ENCODE results near the gene NOXA1.
"Not testable (repeated sequence)": the region's sequence is repeated elsewhere in the genome, so short reads cannot be mapped to it uniquely, and the experiment has no call there.

The NOXA1 gene, protein sequence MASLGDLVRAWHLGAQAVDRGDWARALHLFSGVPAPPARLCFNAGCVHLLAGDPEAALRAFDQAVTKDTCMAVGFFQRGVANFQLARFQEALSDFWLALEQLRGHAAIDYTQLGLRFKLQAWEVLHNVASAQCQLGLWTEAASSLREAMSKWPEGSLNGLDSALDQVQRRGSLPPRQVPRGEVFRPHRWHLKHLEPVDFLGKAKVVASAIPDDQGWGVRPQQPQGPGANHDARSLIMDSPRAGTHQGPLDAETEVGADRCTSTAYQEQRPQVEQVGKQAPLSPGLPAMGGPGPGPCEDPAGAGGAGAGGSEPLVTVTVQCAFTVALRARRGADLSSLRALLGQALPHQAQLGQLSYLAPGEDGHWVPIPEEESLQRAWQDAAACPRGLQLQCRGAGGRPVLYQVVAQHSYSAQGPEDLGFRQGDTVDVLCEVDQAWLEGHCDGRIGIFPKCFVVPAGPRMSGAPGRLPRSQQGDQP

DNA sequence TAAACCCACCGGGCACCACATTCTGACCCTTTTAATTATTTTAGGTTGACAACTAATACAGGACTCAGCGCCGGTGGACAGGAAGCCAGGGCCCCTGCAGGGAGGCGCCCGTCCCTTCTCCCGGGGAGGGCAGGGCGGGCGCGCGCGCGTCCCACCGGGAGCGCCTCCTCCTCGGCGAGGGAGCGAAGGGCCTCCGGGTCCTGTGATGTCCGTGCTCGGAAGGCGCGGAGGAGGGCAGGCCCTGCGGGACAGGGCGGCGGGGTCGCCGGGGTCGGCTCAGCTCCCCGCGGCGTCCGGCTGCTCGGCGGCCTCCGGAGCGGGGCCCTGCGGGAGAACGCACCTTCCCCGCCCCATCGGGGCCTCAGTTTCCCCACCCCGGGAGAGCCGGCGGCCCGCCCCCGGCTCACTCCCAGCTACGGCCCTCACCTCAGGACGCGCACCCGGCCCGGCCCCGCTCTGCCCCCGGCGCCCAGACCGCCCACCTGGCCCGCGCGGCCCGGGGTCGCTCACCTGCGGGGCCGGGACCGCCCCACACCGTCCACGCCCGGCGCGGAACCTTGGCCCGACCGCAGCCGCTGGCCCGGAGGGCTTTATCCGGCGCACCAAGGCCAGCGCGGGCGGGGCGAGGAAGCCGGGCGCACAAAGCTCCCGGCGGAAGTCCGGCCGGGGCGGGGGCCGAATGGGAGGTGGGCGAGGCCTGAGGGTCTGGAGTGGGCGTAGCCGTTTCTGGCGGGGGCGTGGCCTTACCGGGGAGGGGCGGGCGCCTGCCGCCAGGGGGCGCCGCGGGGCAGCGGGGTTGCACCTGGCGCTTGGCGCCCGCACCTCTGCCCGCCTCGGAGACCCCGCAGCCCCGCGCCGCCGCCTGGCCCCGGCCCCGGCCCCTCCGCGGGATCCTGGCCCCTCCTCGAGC is at the start of gene NOXA1, which contains the start of gene EXD3:
TSS of gene NOXA1 (plus strand) at position 790 of the 910 bp plus-strand sequence. CDS start 137 bp downstream, outside the sequence.
TSS of gene EXD3 (minus strand) at position 559 of the 910 bp plus-strand sequence. CDS start 27,805 bp downstream, outside the sequence.
- DNase-seq: peak; percentile 95

DNA sequence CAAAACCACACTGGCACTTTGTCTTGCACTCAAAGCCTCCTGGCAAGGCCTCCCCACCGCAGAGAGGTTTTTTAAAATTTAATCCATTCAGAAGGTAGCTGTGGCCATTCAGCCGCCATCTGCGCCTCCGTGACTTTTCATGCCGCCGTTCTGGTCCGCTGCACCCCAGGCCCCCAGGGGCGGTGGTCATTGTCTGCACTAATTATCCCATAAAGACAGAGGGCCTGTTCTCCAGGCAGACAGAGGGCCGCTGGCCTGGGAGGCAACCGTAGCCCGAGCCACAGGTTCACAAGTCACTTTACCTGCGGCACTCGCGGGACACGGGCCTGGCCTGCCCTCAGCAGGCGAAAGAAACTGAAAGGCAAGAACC is 49.6 kb upstream of the NOXA1 start:
- peak; percentile 69 for DNase-seq

DNA sequence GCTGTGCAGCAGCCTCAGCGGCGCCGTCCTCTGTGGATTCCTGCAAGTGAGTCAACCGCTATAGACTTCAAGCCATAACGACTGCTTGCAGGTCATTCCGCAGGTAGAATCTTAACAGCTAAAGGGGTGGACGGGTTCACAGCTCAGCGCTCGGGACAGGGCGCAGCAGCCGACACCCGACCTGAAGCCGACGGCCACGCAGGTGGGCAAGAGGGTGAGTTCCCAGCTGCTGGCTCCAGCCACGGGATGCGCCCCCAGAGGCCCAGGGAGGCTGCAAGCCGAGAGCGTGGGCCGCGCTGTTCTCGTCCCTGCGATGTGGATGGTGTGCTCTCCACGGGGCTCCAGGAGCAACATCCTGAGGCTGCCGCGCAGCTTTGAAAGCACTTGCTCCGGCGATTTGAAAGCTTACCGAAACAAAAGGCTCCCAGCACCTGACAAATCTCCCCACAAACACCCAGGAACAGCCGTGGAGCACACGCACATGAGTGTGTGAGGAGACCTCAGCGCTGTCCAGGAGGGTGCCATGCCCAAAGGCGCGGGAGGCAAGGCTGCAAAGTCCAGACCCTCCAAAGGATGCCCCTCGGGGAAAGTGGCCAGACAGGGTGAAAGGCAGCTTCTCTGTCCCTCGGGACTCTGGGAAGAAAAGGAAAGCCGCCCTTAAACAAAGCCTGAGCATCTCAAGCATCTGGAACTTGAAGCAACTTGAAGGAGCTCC is 48.9 kb upstream of the NOXA1 start:
- no peak for DNase-seq

DNA sequence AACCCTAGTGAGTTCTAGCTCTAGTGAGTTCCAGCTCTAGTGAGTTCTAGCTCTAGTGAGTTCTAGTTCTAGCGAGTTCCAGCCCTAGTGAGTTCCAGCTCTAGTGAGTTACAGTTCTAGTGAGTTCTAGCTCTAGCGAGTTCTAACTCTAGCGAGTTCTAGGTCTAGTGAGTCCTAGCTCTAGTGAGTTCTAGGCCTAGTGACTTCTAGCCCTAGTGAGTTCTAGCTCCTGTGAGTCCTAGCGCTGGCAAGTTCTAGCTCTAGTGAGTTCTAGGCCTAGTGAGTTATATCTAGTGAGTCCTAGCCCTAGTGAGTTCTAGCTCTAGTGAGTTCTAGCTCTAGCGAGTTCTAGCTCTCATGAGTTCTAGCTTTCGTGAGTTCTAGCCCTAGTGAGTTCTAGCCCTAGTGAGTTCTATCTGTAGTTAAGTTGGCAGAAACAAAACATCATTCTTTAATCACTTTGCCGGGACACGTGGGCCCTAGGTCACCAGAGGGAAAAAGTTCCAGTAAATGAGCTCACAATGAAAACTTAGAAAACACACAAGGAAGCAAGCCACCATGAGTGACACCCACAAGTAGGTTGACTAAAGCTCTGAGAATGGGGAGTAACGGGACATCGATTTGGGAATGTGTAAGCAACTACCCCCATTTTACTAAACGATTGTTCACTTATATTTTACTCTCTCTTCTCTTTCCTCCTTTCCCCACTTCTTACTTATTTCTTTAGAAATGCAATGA is 47.7 kb upstream of the NOXA1 start:
- no peak for DNase-seq

DNA sequence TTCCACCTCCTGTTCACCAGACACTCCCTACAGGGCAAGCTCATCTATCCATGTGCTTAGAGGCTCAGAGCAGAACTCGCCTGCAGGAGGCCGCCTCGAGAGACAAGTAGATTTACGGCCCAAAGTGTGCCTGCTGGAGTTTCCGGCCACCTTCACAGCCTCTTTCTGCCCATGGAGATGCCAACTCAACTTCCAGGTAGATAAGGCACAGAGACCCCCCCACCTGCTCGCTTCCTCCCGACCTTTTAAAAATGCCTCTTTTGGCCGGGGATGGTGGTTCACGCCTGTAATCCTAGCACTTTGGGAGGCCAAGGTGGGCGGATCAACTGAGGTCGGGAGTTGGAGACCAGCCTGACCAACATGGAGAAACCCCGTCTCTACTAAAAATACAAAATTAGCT is 46.8 kb upstream of the NOXA1 start:
- DNase-seq: no peak

DNA sequence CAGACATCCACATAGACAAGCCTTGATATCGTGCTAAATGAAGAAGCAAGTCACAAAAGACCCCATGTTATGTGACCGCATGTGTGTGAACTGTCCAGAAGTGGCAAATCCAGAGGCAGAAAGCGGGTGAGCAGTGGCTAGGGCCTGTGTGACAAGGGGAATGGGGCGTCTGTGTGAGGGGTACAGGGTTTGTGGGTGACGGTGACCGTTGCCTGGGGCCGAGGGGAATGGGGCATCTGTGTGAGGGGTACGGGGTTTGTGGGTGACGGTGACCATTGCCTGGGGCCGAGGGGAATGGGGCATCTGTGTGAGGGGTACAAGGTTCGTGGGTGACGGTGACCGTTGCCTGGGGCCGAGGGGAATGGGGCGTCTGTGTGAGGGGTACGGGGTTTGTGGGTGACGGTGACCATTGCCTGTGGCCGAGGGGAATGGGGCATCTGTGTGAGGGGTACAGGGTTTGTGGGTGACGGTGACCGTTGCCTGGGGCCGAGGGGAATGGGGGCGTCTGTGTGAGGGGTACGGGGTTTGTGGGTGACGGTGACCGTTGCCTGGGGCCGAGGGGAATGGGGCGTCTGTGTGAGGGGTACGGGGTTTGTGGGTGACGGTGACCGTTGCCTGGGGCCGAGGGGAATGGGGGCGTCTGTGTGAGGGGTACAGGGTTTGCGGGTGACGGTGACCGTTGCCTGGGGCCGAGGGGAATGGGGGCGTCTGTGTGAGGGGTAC is 44.3 kb upstream of the NOXA1 start:
- not testable (repeated sequence) for DNase-seq

DNA sequence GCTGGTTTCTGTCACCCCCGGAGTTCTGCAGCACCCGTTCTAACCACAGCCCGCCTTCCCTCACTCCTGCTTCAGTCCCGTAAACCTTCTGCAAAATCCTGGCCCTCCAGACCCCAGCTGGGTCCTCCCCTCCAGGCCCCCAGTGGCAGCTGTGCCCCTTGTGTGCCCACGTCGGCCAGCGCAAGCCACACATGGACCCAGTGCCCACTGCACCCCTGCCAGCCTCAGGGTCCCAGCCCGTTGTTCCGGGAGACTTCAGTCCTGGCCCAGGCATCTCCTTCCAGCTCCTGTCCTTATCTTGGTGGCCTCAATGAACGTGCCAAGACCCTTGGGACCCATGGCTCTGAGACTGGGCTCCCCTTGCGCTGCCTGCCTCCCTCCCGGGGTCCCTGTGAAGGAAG is 43.4 kb upstream of the NOXA1 start:
- DNase-seq: no peak

DNA sequence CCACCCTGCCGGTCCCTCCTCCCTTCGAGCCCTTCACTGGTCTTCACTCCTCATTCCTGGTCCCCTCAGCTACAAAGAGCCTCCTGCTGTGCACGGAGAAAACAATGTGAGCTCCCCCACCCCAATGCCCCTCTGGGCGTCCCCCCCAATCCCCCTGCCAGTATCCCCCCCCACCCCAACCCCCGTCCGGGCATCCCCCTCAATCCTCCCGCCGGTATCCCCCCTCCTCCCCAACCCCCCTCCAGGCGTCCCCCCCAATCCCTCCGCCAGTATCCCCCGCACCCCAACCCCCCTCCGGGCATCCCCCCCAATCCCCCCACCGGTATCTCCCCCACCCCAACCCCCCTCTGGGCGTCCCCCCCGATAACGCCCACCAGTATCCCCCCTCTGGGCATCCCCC is 43.0 kb upstream of the NOXA1 start:
- DNase-seq: no peak

DNA sequence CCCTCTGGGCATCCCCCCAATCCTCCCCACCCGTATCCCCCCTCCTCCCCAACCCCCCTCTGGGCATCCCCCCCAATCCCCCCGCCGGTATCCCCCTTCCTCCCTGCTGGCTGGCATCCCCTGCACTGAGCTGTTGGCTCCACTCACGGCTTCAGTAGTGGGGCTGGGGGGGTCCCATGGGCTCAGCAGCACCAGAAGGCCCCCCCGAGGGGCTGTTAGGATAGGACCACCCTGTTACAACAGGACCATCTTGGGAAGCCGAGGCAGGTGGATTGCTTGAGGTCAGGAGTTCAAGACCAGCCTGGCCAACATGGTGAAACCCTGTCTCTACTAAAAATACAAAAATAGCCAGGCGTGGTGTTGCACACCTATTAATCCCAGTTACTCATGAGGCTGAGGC is 42.6 kb upstream of the NOXA1 start:
- DNase-seq: no peak

DNA sequence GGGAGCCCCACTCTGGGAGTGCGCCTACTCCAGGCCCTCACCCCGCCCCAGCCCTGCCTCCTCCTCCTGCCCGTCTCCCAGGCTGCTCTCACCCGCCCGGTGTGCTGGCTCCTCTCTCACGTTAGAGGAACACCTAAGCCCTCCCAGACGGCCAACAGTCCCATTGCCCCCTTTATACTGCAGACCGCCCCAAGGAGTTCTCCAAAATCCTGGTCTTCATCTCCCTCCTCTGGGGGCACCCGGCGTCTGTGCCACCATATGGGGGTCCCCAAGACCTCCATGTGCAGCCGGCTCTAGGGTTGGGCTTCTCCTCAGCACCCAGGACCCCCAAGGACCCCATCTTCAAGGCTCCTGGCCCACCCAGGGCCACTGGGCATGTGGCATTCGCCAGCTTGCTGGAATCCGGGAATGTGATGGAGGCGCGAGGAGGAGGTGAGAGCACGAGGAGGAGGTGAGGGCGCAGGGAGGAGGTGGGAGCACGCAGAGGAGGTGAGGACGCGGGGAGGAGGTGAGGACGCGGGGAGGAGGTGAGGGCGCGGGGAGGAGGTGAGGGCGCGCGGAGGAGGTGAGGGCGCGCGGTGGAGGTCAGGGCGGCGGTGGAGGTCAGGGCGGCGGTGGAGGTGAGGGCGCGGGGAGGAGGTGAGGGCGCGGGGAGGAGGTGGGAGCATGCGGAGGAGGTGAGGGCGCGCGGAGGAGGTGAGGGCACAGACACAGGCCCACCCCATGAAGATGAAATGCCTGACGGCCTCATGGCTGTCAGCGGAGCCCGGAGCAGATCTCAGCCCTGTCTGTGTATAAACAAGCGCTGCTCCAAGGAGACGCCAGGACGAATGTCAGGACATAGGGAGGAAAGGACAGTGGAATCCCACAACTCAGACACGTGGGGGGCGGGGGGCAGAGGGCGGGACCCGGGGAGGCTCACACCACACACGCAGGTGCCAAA is 41.4 kb upstream of the NOXA1 start:
- no peak for DNase-seq

DNA sequence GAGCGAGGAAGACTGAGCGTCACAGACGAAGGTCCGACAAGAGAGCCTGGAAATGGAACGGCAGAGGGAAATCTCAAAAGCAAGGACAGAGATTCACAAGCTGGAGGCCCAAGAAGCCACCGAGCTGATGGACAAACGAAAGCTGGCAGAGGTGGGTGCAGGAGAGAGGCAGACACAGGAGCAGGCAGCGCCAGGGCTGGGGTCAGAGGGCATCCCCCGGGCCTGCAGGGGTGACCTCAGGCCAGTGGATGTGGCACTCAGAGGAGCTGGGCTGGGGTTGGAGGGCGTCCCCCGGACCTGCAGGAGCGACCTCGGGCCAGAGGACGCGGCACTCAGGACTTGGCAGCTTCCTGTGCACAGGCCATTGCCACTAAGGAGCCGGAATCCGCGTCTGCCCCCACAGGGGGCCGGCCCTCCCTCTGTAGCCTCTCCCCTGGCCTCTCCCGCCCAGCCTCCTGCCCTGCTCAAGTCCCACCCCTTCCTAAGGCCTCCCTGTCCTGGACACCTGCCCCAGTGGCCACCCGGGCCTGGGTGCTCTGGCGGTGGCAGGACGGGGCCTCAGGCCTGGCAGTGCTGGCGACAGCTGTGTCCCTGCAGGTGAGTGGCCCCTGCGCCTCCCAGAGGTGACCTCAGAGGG is 40.6 kb upstream of the NOXA1 start:
- DNase-seq: no peak

DNA sequence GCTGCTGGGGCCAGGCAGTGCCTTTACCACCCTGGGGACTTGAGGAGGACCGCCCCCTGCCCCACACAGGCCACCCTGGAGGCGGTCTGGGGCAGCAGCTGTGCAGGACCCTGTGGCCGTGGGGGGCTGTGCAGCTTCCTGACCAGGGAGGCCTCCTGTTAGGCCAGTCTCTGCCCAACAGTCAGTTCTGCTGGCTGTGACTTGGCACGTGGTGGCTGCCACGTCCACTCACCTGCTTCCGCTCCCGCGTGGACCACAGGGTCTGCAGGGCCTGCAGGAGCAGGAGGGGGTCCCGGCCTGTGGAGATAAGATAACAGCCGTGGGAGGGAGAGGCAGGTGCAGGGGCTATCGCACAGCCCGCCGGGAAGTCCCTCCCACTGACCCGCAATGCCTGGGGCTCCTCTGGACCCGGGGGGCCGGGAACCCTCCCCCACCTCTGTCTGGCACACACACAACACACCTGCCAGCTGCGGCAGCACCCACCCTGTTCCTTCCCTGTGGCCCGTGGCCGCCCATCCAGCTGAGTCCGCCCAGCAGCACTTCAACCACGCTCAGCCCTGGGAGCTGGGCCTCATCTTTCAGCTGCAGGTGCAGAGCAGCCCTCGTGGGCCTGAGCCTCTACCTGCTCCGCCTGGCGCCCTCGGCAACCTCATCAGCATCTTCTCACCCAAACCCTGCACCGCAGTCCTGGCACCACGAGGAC is 40.0 kb upstream of the NOXA1 start:
- DNase-seq: no peak

DNA sequence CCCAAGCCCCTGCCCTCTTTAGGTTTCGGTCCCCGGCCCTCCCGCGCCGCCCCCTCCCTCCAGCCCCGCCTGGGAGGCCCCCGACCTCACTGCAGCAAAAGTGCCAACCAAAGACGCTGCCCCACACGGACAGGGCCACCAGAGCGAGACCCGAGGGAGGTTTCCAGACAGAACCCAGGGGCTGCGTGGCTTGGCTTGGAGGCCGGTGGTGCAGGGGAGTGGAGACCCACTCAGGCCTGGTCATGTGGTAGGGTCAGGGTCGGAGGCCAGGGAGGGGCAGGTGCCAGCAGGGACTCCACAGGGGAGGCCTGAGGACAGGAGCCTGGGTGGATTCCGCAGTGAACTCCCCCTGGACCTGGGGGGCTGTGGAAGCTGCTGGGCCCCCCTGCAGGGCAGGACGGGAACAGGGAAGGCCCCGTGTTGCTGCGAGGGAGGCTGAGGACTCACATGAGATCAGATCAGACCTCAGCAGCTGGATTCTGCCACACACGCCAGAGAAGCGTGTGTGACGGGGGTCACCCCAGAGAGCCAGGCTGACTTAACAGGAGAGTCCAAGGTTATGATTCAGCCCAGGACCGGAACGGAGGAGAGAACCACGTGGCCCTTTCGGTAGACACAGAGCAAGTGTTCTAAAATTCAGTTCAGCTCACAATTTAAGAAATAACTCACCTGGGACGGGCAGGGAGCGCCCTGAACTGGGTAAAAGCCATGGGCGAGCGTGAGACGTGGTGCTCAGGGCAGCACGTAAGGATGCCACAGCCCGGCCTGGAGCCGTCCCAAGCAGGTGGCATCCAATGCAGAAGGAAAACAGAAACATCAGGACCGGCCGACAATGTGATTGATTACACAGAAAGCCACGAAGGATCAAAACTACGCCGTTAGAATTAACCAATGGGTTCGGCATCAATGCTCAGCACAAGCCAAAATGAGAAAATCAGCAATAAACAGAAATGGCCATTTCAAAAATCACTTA is 39.1 kb upstream of the NOXA1 start:
- no peak for DNase-seq

DNA sequence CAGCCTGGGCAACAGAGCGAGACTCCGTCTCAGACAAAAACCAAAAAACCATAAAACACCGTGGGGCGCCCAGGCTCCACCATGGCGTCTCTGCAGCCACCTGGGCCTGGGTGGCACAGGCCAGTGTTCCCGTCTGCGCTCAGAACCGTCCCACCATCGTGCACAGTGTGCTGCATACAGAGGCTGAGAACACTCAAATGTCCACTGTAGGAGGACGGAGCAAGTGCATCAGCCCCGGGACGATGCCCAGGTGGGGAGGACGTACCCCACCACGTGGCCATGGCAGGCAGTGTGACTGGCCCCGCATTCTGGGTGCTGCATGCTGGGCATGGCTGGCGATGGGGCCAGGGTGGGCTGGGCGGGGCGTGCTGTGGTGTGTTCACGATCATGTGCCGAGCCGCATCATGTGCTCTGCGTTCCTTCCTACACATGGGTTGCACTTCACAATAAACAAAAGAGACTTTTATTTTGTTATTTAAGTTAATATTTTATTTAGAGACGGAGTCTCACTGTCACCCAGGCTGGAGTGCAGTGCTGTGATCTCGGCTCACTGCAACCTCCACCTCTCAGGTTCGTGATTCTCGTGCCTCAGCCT is 38.0 kb upstream of the NOXA1 start:
- DNase-seq: no peak

DNA sequence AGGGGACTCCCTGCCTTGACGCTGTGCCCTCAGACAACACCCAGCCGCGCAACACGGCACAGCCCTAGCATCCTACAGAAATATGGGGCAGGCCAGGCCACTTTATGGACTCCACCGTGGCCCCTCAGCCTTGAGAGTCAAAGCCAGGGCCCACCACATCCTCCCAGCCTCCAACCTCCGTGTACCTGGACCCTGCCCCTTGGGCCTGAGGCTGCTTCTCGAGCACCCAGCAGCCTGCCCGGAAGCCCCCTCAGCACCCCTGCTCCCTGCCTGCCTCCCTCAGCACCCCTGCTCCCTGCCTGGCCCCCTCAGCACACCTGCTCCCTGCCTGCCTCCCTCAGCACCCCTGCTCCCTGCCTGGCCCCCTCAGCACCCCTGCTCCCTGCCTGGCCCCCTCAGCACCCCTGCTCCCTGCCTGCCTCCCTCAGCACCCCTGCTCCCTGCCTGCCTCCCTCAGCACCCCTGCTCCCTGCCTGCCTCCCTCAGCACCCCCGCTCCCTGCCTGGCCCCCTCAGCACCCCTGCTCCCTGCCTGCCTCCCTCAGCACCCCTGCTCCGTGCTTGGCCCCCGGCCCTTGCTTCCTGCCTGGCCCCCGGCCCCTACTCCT is 36.6 kb upstream of the NOXA1 start:
- not testable (repeated sequence) for DNase-seq

DNA sequence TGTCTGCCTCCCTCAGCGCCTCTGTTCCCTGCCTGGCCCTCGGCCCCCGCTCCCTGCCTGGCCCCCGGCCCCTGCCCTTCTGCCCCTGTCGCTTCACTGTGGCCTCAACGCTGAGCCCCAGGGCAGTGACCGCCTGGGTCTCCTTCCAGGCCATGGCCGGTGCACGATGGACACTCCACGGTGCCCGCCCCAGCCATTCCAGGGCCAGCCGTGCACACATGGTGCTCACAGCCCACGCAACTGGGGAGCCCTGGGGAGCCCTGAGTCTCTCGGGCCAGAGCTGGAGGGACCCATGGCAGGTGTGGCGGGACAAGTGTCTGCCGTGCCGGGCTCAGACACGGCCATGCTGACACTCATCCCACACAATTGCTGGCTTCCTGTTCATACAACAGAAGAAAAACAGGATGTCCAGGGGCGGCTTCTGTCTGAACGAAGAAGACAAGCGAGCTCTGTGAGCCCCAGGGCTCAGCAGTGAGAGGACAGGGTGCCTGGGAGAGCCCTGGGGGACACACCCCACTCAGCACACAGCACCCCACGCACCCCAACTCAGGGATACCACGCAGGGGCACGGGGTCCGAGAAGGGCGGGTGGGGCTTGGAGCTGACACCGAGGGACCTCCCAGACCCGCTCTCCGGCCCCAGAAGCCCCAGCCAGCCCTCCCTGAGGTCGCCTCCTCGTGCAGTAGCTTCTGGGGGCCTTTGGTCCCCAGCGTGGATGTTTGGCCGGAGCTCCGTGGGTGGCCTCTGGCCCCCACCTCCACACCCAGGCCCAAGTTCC is 35.9 kb upstream of the NOXA1 start:
- peak; percentile 25 for DNase-seq
